Measurements from ENCODE around the gene MMP7. TPM values are rescaled to one million over a fixed set of nuclear protein-coding genes. Genes with fewer than 3 reads are reported as not detected.
"Not testable (repeated sequence)": the region's sequence is repeated elsewhere in the genome, so short reads cannot be mapped to it uniquely, and the experiment has no call there.

MMP7 gene
- total RNA-seq, 1 donor from 2014 or later = 226 TPM

- DNase-seq (ENCODE audit: low spot score) = no peak
Observed at GRCh38 chr11:102539567-102539966, 9.0 kb upstream of the MMP7 start.

GRCh38 chr11:102538932-102539331, 8.4 kb upstream of the MMP7 start:
- no peak for DNase-seq (ENCODE audit: low spot score)

- DNase-seq (ENCODE audit: low spot score) = no peak
Observed at GRCh38 chr11:102534261-102534872, 3.8 kb upstream of the MMP7 start.

DNA sequence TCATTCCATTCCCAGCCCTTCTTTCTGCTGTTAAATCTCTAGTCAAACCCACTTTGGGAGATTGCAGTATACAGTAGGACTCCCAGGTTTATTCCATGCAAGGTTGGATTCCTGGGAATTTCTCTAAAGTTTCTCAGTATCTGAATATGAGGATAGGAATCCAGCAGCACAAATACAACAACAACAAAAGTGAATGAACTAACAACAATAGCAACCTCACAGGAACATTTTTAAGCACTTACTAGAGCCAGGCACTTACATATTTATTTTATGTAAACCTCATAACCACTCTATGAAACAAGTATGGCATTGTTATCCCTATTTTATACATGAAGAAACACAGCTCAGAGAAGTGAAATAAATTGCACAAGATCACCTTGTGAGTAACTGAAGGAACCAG, 1.9 kb downstream of the MMP7 start:
- no peak for DNase-seq (ENCODE audit: low spot score)

GRCh38 chr11:102527684-102528083, 2.9 kb downstream of the MMP7 start:
- no peak for DNase-seq (ENCODE audit: low spot score)

DNA sequence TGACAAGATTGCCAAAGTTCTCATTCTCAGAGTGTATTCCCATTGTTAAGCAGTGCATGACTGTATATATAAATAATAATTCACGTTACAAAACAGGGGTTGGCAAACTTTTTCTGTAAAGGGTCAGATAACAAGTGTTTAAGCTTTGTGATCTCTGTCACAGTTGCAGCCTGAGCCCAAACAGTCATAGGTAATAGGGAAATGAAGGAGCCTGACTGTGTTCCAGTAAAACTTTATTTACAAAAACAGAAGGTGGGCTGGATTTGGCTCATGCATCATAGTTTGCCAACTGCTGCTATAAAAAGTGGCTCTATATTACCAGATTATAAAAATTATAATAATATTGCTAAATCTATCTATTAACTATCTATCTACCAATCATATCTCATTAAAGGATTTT, 3.5 kb downstream of the MMP7 start:
- DNase-seq (ENCODE audit: low spot score) = no peak

DNA sequence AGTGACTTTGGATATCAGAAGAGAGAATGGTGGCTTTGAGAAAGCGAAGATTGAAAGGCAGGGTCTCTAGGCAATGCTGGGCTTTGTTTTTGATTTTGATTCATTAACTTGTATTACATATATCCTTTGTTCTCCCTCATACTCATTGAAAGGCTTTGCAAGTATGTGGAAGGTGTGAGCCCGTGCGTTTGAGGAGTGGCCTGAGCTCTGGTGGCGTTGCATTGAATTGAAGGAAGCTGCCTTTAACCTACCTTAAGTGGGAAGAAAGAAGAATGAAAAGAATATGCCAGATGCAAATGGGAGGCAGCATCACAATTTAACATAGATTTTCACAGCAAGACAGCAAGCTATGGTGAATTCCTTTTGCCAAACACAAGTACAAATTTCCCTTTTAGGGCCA, 6.7 kb downstream of the MMP7 start:
- DNase-seq (ENCODE audit: low spot score) = no peak

- DNase-seq (ENCODE audit: low spot score) = no peak
Observed at GRCh38 chr11:102523189-102523570, 7.4 kb downstream of the MMP7 start.

GRCh38 chr11:102522312-102523188, 8.0 kb downstream of the MMP7 start:
- DNase-seq (ENCODE audit: low spot score) = no peak

DNA sequence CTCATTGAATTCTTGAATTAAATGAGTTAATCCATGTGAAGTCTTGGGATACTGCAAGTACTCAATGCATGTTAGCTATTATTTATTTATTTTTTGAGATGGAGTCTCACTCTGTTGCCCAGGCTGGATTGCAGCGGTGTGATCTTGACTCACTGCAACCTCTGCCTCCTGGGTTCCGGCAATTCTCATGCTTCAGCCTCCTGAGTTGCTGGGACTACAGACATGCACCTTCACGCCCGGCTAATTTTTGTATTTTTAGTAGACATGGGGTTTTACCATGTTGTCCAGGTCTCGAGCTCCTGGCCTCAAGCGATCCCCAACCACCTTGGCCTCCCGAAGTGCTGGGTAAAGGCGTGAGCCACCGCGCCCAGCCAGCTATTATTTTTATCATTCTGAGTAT, 9.4 kb downstream of the MMP7 start:
- DNase-seq (ENCODE audit: low spot score) = no peak

GRCh38 chr11:102520514-102520913, 10.0 kb downstream of the MMP7 start:
- DNase-seq (ENCODE audit: low spot score) = no peak

DNA sequence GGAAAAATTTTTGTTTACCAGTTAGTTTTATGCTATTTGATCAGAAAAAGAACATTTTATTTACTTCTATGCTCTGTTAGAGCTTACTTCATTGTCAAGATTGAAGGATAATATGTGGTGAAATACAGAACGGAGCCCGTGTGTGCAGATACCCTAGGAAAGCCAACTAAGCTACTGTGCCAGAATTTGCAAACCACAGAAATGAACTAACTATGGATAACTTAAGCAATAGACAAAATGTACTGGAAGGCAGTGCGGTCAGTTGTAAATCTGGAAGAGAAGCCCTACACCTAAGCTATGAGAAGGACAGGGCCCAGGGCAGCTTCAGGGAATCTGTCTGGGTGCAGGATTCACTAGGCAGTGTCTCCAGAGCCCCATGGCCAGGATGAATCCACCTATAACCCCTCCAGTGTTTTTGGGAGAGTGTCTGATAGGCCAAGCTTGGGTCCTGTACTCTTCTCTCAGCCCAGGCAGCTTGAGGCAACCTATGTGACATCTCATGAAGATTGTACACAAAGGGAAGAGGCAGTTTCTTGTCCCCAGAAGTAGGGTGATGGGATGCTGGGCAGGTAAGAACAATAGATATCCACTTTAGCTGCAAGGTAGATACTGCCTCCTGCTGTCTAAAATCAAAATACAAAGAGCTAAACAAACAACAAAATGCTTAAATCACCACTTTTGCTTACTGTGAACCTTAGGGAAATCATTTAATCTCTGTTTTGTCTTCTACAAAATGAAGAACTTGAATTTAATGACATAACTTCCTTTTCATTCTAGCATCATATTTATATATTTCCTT, 12.1 kb downstream of the MMP7 start:
- DNase-seq (ENCODE audit: low spot score) = no peak

GRCh38 chr11:102517670-102518069, 12.9 kb downstream of the MMP7 start:
- no peak for DNase-seq (ENCODE audit: low spot score)

DNA sequence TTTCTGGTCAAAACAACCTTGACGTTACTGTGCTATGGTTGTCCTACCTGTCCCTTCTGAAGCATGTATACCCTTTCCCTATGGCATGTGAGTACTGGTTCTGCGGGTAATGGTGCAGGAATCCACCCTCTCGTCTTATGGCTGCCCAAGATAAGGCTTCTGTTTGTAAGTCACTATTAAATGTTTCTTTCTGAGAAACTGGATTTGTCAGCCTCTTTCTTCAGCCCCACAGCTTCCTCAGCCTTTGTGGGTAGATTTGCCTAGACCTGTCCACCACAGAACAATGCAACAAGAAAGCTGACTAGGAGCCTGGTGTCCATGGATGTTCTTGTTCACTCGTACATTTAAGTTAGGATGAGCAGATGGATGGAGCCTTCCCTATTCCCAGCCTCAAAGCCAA, 14.4 kb downstream of the MMP7 start:
- DNase-seq (ENCODE audit: low spot score) = no peak

- DNase-seq (ENCODE audit: low spot score) = peak; percentile 78
Observed at GRCh38 chr11:102513869-102514268, 16.7 kb downstream of the MMP7 start.

DNA sequence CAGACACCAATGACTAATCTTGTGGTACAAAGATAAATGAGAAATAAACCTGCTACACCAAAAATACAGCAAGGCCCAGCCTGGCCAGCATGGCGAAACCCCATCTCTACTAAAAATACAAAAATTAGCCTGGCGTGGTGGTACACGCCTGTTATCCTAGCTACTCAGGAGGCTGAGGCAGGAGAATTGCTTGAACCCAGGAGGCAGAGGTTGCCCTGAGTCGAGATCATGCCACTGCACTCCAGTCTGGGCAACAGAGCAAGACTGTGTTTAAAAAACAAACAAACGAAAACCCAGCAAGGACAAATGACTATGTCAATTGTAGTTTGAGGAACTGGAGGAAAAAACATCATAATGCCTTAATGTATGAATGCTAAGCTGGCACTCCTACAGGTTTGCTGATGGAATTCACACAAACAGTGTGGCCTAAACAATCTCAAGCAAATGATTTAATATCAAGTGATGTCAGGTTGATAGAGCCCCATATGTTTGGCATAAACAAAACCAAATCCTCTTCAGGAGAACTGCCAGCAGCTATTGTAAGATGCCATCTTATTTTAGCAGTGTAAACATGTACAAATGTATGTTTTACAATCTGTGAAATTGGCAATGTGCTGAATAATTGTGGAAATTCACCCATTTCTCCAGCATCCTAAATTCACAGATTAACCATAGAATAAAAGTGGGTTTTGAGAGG, 20.0 kb downstream of the MMP7 start:
- DNase-seq (ENCODE audit: low spot score) = no peak

GRCh38 chr11:102502831-102503230, 27.7 kb downstream of the MMP7 start:
- DNase-seq (ENCODE audit: low spot score) = not testable (repeated sequence)

DNA sequence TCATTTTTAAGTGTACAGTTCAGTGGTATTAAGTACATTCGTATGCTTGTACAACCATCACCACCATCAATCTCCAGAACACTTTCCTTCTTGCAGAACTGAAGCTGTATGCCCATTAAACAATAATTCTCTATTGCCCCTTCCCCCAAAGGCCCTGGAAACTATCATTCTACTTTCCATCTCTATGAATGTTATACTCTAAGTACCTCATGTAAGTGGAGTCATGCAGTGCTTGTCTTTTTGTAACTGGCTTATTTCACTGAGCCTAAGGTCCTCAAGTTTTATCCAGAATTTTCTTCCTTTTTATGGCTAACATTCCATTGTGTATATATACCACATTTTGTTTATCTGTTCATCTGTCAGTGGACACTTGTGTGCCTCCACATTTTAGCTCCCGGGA, 29.7 kb downstream of the MMP7 start:
- no peak for DNase-seq (ENCODE audit: low spot score)

DNA sequence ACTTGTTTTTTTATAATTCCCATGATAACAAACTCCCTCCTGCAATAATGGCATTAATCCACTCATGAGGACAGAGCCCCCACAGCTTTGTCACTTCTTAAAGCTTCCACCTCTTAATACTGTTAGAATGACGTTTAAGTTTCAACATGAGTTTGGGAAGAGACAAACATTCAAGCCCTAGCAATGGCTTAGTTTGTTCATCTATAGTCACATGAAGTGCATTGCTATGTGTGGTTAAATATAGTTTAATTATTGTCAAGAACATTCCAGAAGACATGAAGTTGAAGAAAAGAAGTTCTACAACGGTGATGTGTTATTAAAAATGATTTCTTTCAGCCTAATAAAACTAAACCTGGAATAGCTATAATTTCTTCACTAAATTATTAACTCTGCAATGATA, 30.6 kb downstream of the MMP7 start:
- DNase-seq (ENCODE audit: low spot score) = no peak

GRCh38 chr11:102499151-102499550, 31.4 kb downstream of the MMP7 start:
- DNase-seq (ENCODE audit: low spot score) = no peak

DNA sequence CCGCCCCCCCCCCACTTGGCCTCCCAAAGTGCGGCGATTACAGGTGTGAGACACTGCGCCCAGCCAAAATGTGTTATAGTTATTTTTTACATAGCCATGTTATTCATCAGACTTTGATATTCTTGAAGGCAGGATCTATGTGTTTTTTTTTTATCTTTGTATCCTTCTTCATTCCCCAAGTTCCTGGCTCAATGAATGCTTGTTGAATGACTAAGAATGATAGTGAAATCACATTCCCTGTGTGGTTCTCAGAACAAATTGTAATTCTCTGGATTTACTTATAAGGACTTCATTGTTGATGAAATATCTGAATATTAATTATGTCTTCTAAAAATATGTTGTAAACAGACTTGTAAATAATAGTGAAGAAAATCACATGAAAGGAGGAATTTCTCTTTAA, 33.5 kb downstream of the MMP7 start:
- no peak for DNase-seq (ENCODE audit: low spot score)
